HG02852 (cell line): ENCODE data around the gene FHOD3.

ENCODE experiments used
- ATAC-seq: cut with Tn5 transposase; IDR thresholded peaks from one replicate; pipeline ENCODE4 v1.9.1; 2021; ENCODE audit warnings: mild to moderate bottlenecking, moderate library complexity; ENCODE audit not compliant: unreplicated experiment

Gene FHOD3

DNA sequence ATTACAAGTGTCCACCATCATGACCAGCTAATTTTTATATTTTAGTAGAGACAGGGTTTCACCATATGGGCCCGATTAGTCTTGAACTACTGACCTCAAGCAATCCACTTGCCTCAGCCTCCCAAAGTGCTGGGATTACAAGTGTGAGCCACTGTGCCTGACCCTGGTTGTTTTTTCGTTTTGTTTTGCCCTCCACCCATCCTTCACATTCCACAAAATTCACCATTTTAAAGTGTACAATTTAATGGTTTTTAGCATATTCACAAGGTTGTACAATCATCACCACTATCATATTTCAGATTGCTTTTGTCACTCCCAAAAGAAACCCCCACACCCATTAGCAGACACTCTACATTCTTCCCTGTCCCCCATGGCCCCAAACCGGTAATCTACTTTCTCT lies 316.3 kb downstream of the FHOD3 start:
- ATAC-seq, result no peak

GRCh38 chr18:36620788-36621187 lies 323.3 kb downstream of the FHOD3 start:
- ATAC-seq, result no peak

DNA sequence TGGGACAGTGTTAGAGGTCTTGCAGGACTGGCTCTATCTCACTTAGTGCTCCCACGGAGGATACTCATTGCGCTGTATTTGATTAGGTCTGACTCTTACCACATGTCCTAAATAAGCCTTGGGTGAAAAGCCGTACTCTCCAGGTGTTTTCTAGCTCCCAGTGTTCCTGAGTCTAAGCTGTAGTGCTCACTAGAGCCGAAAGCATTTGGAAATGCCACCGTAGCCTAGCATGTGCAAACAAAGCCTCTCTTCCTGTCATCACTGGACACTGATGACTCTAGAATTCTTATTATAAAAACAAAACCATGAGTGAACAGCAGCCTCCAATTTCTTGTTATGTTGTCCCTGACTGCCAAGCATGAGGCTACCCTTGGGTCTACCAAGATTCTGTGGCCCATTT lies 325.1 kb downstream of the FHOD3 start:
- ATAC-seq, result no peak

- no peak for ATAC-seq
These were observed 325.6 kb downstream of the FHOD3 start for GRCh38 chr18:36623091-36623490.

GRCh38 chr18:36623681-36624190 lies 326.2 kb downstream of the FHOD3 start:
- no peak for ATAC-seq

DNA sequence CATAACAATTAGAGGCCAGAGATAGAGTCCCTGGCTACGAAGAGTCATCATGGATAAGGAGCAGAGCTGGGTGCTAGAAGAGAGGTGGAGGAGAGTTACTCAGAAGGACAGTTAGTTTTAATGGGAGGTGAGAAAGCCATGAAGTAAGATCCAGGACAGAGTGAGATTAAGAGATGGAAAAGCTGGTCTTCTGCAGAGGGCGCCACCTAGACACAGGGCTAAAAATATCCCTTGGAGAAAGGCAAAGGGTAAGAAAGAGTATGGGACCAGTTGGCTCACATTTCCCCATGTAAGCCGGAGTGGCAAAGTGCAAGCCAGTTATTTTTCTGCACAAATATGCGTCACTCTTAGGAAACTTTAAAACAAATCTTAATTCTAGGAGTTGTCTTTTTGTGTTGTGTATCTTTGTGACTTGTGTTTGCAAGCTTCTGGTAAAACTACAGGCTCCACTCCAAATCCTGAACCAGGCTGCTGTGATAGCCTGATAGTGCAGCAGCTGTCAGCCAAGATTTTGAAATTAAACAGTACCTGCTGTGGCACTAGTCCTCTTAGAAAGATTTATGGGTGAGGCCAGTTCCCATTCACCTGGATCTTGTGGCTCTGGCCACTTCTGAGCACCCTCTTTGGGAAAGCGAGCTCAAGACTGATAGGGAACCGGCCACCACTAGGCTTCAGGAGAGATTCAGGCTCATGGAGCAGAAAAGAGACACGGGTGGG lies 327.1 kb downstream of the FHOD3 start:
- ATAC-seq, result no peak

DNA sequence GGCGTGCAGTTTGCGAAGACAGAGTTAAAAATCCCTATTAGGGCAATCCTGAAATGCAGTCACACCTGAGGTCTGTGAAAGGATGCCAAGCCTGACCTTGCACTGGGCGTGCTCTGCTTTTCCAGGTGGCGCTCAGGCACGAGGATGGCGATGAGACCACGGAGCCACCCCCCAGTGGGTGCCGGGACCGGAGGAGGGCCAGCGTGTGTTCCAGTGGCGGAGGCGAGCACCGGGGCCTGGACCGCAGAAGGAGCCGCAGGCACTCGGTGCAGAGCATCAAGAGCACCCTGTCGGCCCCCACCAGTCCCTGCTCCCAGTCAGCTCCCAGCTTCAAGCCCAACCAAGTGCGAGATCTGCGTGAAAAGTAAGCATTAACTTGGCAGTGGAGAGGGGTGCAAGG lies 327.9 kb downstream of the FHOD3 start:
- ATAC-seq, result no peak

DNA sequence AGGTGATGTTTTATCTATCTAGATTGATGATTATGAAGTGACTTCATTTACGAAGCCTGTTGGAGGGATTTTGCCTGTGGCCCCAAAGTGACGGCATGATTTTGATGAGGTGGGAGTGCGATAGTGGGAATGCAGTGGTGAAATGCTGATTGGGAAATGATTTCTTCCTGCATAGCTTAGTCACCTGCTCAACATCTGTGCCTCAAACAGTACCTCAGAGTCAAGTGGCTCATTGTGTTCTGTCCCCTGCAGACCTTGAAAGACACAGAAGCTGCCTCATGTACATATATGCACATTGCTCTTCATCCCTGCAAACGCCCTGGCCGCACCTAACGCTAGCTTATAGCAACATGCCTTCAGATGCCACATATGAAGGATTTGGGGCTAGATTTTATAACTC lies 330.1 kb downstream of the FHOD3 start:
- no peak for ATAC-seq

GRCh38 chr18:36628435-36629137 lies 331.1 kb downstream of the FHOD3 start:
- no peak for ATAC-seq

GRCh38 chr18:36629138-36629530 lies 331.6 kb downstream of the FHOD3 start:
- no peak for ATAC-seq

DNA sequence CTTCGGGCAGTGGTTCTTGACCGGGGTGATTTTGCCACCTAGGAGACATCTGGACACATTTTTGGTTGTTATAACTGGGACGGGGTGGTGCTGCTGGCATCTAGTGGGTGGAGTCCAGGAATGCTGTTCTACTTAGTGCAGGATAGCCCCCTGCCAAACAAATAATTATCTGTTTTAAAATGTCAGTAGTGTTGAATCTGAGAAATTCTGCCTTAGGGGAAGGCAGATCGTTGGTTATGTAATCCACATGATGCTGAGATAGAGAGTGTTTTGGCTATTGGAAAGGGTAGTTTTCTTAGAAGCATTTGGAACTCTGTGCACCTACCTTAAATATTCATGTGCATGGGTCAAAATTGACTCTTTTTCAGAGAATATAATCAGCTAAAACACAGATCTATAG lies 332.3 kb downstream of the FHOD3 start:
- no peak for ATAC-seq

- ATAC-seq, result no peak
These were observed 333.4 kb downstream of the FHOD3 start for GRCh38 chr18:36630917-36631316.

DNA sequence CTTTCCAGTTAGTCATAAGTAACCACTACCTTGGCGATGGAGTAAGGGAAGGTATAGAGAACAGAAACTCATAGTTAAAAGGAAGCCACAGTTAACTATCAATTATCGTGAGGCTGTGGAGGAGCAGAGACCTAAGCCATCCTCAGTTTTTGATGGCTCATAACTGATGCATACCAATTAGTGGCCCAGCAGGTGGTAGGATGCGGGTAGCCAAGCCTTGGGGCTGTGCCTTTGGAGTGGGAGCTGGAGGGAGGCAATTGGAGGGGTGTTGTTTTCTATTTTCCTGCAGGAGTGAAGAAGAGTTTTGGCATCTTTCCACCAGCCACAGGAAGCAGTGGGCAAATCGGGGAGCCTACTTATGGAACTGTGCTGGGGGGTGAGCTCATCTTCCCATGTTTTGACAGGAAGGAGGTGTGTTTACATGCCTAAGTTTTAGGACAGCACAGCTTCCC lies 336.5 kb downstream of the FHOD3 start:
- ATAC-seq, result peak; percentile 35

- ATAC-seq, result no peak
These were observed 337.2 kb downstream of the FHOD3 start for GRCh38 chr18:36634573-36635216.

DNA sequence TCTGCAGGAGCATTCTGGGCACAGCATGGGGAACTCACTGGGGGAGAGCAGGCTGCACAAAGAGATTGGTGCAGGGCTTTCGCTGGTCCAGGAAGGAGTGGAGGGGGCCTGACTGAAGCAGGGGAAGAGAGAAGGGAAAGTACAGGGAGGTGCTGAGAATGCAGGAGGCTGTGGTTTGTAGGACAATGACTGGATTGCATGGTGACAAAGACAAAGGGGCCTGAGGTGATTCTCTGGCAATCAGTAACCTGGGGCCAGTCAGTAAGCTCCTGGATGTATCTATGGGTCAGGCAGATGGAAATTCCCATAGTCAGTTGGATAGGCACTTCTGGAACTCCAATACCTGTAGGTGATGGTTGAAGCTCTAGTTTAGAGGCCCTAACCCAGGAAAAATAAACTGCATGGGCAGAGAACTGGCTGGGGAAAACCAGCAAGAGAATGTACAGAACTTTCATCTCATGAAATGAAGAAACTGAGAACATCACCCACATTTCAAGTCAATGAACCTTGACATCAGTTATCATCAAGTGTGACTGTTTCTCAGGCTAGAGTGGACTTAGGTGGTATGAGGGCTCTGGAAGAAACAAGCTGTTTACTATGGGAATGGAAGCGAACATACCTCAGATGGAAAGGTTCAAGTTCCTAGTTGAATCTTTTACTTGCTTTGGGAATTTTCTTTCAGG lies 338.0 kb downstream of the FHOD3 start:
- ATAC-seq, result peak; percentile 31

DNA sequence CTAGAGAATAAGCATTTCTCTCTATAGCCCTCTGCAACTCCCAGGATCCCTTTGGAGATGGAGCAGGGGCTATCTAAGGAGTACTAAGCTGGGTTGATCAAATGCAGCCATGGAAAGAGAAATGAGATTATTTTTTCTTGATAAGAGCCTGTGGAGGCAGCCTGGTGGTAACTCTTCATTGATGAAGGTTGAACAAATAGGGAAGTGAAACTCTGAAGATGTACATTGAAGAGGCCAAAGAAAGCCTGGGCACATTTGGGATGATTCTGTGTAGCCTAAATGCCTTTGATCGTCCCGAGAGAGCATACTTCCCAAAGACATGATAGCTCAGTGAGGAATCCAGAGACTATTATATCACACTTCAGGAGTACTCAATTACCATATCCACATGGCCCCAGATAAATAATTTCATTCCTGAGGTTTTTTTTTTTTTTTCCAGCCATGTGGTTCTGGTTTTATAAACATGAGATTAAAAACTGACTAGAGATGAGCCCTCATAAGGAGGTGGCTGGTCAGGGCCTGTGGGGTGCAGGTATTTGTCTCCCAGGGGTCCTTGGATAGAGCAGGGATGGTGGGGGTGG lies 338.8 kb downstream of the FHOD3 start:
- ATAC-seq, result peak; percentile 25

- peak; percentile 85 for ATAC-seq
These were observed 340.7 kb downstream of the FHOD3 start for GRCh38 chr18:36638224-36638623.

DNA sequence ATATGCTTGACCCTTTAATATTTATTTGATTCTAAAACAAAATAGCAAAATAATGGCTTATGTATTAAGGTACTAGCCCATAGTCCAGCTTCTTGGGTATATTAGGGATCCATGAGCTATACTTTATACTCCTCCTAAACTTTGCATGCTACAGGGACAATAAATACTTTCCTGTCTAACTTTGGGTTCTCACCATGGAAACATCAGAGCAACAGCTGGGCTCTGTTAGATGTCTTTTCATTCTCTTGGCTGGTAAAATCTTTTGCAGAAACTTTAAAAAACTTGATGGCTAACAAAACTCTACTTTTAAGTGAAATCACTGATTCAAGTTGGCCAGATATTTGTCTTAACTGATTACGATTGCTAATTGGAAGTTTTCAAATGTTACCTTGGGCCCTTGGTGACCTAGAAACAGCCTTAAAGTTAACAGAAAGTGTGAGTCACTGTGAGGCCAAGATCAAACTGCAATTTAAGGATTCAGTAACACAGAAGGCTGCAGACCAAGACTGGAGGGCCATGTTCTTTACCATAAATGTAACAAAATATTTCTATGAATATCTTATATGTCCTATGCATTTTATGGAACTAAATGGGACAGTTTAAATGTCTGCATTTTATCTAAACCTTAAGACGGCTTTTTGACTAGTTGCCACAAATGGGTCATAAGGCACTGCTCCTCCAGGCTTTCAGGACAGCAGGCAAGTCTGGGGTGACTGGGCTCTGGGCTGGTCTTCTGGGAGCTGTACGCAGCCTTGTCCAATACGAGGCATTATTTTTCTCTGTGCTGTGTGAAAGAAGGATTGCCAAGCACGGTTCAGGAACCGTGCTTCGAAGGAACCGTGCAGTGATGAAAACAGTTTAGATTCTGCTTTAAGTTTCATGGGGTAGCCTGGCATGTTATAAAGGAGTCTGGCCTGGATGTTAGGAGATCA lies 342.8 kb downstream of the FHOD3 start:
- ATAC-seq, result no peak

GRCh38 chr18:36643061-36643460 lies 345.5 kb downstream of the FHOD3 start:
- ATAC-seq, result no peak

DNA sequence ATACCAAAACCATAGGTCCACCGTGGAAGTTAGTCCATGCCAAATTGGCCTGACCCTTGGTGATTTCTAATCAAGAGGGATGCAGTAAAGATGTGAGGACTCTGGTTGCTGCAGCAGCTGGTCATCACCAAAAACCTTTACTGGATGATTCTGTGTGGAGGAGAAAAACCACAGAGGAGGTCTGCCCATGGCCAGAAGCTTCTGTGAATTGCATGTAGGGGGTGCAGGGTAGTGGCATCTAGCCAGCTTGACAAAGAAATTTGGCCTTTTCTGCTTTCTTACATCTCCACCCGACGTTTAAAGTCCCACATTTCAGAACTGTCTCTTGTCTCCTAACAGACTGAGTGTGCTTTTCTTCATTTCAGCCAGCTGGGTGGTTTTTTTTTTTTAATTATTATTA lies 351.3 kb downstream of the FHOD3 start:
- ATAC-seq, result no peak
